Cardiac septum (tissue), 1 donor: ENCODE data around the gene ACOX3. TPM values are rescaled to one million over a fixed set of nuclear protein-coding genes. Genes with fewer than 3 reads are reported as not detected.

Source experiments
- DNase-seq: peaks from one replicate; pipeline ENCODE4 v3.0.0-alpha.2; 2020; ENCODE audit warnings: low spot score
- intact Hi-C: fragments of 100-400 bp; cut with DNase I; formaldehyde crosslinking; loops from one replicate; pipeline ENCODE4 v1.14.0; 2022
- total RNA-seq: library from RNA; stranded (reverse); fragmentation: NEBNext Ultra II Directional; extraction: Animal tissue kit (Norgen Biotek cat#: 25700); gene quantifications from one replicate; pipeline ENCODE4 v1.2.1, GENCODE V29; 2021
- donor health status: DM: no; HTN: no; CAD: no.

The ACOX3 gene
- total RNA-seq, 1 donor from 2014 or later = 29.3 TPM

GRCh38 chr4:8334786-8335460 lies 105.6 kb downstream of the ACOX3 start:
- DNase-seq = peak; percentile 64
- intact Hi-C loops = no loop called here

- intact Hi-C loops = no loop called here
- DNase-seq = peak; percentile 38
These were observed 106.6 kb downstream of the ACOX3 start for GRCh38 chr4:8333726-8334460.

- DNase-seq = peak; percentile 31
- intact Hi-C loops = no loop called here
These were observed 107.6 kb downstream of the ACOX3 start for GRCh38 chr4:8332891-8333331.

- intact Hi-C loops = no loop called here
- peak; percentile 41 for DNase-seq
These were observed 108.3 kb downstream of the ACOX3 start for GRCh38 chr4:8332038-8332857.

- intact Hi-C loops = no loop called here
- no peak for DNase-seq
These were observed 109.0 kb downstream of the ACOX3 start for GRCh38 chr4:8331575-8331955.

- intact Hi-C loops = no loop called here
- DNase-seq = peak; percentile 77
These were observed 109.5 kb downstream of the ACOX3 start for GRCh38 chr4:8330821-8331574.

DNA sequence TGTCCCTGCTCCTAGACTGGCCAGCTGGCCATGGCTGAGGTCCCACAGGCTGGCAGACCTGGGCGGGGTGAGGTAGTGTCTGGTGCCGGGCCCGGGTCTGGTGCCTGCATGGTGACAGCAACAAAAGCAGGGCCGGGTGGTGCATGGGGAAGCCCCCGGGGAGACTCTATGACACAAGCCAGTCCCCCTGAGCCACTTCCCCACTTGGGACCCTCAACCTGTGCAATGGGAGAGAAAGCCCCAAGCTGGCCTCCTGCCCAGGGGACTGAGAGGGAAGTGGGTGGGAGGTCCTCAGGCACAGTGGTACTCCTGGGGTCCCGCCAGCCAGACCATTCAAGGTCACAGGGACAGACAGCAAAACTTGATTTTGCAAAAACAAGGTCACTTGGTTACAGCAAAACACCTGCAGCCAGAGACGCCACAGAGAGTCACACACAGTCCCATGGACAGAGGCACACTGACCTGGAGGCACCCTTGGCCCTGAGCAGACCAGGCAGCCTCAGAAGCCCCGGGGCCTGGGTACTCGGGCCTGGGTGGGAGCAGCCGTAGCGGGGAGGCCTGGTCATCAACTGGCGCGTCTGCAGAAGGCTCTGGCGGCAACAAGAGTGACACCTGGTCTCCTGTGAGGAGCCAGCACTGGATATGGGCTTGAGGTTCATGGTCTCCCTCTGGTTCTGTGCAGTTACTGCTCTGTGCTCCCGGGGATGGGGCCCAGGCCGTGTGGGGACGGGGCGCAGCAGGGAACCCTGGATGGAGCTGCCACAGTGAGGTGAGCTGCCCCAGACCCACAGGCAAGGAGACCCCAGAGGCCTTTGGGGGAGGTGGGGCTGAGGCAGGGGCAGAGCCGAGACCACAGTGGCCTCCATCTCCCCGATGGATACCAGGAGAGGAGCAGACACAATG lies 110.4 kb downstream of the ACOX3 start:
- intact Hi-C loops = no loop called here
- DNase-seq = peak; percentile 69

DNA sequence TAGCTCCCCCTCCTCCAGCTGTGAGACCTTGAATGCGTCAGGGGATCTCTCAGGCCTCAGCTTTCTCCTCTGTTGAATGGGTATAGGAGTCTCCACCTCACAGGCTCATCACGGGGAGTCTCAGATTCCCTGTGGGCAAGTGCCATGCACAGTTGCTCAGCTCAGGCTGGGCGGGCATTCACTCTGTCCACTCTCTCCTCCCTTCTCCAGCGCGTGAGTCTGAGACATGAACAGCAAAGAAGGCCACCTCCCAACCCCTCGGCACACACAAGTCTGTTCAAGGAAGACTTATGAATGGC lies 111.0 kb downstream of the ACOX3 start:
- intact Hi-C loops = no loop called here
- no peak for DNase-seq

GRCh38 chr4:8328866-8329559 lies 111.5 kb downstream of the ACOX3 start:
- DNase-seq = peak; percentile 74
- intact Hi-C loops = no loop called here

DNA sequence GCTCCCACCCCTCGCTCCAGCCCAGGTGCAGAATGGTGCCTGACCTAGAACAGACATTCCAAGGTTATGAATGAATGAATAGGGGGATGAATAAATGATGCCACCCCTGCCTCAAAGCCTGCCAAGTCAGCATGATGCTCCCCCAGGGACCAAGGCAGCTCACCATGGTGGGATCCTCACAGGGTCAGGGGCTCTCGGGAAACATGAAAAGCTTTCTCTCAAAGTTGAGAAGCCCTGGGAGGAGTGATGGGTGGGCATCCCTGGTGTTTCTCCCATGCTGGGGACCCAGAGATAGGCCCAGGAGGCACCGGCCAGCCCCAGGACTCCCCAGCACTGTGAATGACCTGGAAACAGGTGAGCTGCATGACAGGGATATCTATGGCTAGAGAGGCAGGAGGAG lies 112.1 kb downstream of the ACOX3 start:
- intact Hi-C loops = no loop called here
- no peak for DNase-seq

- peak; percentile 41 for DNase-seq
- intact Hi-C loops = no loop called here
These were observed 114.3 kb downstream of the ACOX3 start for GRCh38 chr4:8326206-8326605.

DNA sequence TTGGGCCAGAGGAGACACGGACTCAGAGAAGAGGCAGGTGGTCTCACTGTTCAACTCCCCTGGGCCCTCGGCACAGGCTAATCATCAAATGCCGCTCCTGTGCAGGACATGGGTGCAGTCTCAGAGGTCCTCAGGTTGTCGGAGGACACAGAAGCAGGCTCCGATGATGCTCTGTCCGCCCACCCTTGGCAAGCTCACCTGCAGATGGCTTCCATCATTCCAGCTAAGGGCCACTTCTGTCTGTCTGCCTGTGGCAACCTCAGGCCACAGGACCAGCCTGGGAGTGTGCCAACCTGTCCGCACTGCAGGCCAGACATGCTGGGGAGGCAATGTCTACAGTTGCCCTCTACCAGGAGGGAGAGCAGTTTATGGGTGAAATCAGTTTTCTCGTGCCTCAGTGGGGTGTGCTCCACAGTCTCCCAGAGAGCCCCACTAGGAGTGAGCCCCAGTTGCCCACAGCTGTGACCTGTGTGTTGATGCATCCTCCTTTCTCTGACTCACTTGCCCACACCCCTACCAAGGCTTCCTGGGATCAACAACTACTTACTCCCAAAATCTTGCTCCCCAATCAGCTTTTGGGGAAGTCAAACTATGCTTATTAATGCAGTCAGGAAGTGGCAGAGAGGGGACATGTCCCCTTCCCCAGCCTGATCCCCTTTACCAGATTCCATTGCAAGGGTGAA lies 115.1 kb downstream of the ACOX3 start:
- peak; percentile 54 for DNase-seq
- intact Hi-C loops = no loop called here

DNA sequence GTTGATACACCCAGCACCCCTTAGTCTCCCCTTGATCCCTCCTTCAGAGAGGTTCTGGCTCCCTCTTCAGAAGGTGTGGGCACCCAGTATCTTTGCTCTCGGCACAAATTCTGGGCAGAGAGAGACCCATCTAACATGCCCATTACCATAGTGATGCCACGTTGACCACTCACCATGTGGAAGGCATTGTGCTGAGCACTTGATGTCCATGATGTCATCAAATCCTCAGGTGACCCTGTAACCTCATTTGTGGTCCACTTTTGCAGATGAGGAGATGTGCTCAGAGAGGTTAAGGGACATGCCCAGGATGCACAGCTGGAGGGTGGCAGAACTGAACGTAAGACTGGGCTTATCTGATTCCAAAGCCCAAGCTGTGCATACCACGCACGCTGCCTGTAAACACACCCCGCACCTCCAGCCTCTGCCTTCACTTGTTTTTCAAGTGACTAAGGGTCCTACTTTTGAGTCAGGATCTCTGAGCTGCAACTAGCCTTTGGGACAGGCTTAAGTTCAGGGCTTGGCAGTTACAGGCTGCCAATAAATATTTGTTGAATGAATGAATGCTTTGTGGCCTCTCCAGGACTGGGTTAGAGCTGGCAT lies 115.8 kb downstream of the ACOX3 start:
- DNase-seq = peak; percentile 31
- intact Hi-C loops = no loop called here

- intact Hi-C loops = no loop called here
- peak; percentile 36 for DNase-seq
These were observed 116.5 kb downstream of the ACOX3 start for GRCh38 chr4:8323947-8324555.

DNA sequence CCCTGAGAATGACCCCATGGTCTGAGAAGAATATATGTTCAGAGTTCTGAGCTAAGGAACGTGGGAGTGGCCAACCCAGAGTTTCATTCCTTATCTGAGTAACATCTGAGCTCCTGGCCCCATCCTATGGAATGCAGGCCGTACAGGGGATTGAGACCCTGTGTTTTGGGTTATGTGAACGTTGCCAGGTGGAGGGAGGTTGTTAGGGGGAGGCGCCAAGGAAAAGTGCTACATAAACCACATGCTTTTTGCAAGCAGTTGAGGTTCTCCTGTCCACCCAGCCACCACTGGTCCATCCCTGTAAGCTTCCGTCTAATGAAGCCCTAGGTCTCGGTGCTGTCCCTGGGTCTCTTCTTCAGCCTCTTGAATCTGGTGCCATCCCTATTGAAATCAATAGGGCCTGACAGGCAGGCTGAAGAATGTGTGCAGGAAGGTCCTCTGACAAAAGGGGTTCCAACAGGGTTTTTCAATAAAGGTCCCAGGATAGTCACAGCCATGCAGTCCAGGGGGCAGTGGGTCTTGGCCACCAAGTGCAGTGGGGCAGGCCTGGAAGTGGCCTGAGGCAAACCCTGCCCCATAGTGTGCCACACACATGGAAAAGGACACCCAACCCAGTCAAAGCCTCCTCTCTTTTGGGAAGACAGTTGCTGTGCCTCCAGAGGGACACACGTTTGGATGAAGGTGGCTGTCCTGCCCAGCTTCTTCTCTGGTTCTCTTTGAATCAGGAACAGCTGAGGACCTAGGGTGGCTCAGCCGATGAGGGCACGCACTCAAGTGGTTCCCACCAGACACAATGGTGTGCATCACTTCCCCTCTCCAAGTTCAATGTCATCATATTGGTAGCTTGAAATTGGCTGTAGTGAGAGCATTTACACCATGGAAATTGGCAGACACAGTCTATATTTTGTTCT lies 117.5 kb downstream of the ACOX3 start:
- intact Hi-C loops = no loop called here
- peak; percentile 70 for DNase-seq

GRCh38 chr4:8321771-8322170 lies 118.8 kb downstream of the ACOX3 start:
- intact Hi-C loops = loop anchor here (2.0 kb wide), 1 partner anchor 73 kb away; no protein-coding TSS in a partner anchor
- peak; percentile 46 for DNase-seq
